Dermis blood vessel endothelial cell (primary cell): ENCODE data around the gene APLP2. TPM values are rescaled to one million over a fixed set of nuclear protein-coding genes. Genes with fewer than 3 reads are reported as not detected.
"Not testable (repeated sequence)": the region's sequence is repeated elsewhere in the genome, so short reads cannot be mapped to it uniquely, and the experiment has no call there.

ENCODE experiments used
- DNase-seq: peaks from one replicate; pipeline ENCODE4 v3.0.0; 2010
- total RNA-seq: library from RNA; depleted of rRNA; stranded (reverse); fragments of >200 nt; gene quantifications from 2 replicates; pipeline ENCODE4 v1.2.3, GENCODE V29; 2014

APLP2 gene
- total RNA-seq, 1 donor from 2014 or later = 986 TPM

DNA sequence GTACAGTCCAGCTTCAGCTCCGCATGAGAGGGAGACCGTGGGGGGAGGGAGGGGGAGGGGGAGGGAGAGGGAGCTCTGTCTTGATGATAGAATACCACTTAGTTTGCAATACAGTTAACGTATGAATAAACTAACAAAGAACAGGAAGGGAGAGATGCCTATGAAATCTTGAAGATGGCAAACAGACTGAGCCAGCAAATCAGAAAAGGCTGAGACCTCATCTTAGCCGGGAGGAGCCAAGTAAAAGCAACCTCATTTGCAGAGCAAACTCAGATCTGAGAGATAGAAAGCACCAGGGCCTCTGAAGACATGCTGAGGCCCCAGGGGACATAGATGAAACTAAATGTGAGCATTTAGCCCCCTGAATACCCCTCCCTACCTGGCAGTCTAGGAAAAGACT is 23.0 kb downstream of the APLP2 start:
- DNase-seq = no peak

DNA sequence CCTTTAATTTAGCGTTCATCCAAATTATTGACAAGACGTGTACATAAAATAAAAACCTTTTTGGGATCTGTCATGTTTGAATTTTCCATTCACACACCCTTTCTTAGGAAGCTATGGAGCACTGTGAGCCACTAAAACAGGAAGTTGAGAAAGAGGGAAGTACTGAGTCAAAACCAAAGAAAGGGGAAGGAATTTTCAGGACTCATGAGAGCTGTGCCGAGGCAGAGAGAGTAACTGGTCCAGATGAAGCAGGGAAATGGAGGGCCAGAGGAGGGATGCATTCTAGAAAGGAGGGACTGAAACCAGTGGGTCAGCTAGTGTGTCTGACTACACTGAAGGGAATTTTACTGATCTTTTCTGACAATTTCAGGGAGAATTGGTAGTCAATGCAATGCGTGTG is 24.9 kb downstream of the APLP2 start:
- DNase-seq = no peak

DNA sequence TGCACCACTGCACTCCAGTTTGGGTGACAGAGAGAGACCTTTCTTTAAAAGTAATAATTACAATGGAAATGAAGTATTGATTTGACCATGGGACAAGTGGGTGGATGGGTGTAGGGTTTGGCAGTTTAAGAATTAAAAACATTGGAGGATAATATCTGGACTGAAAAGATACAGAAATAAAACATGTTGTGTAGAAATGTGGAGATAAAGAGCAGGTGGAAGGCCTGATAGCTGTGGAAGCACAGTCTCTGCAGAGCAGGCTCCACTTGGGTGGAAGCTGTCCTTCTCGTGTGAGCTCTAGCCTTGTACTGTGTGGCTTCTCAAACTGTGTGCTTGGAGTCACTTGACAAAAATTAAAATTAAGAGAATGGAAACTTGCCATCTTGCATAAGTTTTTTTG is 25.6 kb downstream of the APLP2 start:
- no peak for DNase-seq

DNA sequence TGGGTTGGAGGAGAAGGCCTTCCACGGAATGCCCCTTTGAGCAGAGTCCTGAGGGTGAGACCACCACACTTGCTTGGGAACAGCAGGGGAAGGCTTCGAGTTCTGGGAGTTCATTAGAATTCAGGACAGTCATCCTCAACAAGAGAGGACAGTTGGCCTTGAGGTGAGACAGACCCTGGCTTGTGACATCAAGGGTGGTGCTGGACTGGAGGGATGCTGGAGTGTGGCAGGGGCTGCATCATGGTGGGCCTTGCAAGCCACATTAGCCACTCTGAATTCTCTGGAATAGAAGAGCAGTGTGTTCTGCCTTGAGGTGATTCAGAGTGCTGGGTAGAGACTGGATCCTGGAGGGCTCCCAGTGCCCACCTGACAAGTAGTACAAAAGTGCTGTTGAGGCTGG is 26.3 kb downstream of the APLP2 start:
- DNase-seq = no peak

GRCh38 chr11:130096823-130097222 is 27.1 kb downstream of the APLP2 start:
- peak; percentile 46 for DNase-seq

DNA sequence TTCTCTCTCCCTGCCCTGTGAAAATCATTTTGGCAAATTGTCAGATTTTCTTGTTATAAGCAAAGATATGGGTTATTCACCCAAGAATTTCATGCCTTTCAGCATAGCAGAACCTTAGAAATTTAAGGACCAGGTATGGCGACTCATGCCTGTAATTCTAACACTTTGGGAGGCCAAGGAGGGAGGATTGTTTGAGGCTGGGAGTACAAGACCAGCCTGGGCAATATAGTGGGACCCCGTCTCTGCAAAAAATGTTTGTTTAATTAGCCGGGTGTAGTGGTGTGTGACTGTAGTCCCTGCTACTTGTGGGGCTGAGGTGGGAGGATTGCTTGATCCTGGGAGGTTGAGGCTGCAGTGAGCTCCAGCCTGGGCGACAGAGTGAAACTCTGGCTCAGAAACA is 27.6 kb downstream of the APLP2 start:
- no peak for DNase-seq

- DNase-seq = no peak
Observed at GRCh38 chr11:130099356-130099755, 29.7 kb downstream of the APLP2 start.

DNA sequence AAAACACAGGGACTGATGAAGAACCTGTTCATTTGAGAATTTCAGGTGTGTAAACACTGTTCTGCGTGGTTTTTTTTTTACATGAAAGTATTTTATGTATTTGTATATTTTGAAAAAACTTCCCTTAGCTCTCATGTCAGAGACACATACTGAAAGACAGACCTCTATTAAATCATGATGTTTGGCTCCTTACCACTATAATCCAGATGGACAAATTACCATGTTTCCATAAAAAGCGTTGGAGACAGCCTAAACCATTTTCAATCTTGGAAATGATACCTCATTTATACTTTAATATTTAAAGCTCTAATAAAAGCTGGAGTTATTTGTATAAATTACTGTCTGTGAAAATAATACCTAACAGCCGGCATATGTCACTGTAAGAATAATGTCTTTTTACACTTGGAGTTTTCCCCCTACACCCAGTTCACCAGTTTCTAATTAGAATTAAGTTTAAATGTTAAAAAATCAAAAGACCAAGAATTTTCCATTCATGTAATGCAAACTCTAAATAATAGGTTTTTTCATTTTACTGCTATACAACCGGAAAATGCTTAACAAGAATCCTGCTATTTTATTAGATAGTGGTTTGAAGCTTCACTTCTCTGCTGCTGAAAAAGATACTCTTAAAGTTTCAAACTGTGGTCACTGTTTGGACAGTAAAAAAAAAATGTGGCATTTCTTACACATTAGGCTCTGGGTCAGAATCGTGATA is 30.8 kb downstream of the APLP2 start:
- no peak for DNase-seq

GRCh38 chr11:130101661-130102060 is 32.0 kb downstream of the APLP2 start:
- DNase-seq = peak; percentile 37

GRCh38 chr11:130102301-130103249 is 32.9 kb downstream of the APLP2 start:
- no peak for DNase-seq

- DNase-seq = peak; percentile 54
Observed at GRCh38 chr11:130103296-130103814, 33.7 kb downstream of the APLP2 start.

DNA sequence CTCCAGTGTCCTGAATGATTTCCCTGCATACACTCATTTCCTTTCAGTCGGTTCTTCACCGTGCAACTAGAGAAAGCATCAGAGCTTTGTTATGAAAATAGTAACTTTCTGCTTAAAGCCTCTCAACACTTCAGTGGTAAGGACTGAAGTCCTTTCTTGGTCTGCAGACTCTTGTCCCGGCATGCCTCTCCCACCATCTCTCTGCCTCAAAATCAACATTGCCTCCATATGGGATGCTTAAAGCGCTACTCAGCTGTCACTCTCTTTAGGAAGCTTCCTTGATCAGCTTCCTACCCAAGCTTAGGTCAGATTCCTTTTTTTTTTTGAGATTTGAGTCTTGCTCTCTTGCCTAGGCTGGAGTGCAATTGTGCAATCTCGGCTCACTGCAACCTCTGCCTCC is 36.7 kb downstream of the APLP2 start:
- DNase-seq = peak; percentile 47

GRCh38 chr11:130108671-130109070 is 39.0 kb downstream of the APLP2 start:
- DNase-seq = not testable (repeated sequence)

DNA sequence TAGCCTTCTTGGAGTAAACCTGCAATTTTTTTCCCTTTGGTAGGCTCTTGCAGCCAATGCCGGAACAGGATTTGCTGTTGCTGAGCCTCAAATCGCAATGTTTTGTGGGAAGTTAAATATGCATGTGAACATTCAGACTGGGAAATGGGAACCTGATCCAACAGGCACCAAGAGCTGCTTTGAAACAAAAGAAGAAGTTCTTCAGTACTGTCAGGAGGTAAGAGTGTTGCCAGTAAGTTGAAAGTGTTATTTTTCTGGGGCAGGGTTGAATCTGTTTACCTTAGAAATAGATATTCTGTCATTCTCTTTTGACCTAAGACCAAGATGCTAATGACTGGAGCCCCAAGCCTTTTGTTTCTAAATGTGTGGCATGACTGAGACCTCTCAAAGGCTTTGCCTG is 39.7 kb downstream of the APLP2 start:
- no peak for DNase-seq

DNA sequence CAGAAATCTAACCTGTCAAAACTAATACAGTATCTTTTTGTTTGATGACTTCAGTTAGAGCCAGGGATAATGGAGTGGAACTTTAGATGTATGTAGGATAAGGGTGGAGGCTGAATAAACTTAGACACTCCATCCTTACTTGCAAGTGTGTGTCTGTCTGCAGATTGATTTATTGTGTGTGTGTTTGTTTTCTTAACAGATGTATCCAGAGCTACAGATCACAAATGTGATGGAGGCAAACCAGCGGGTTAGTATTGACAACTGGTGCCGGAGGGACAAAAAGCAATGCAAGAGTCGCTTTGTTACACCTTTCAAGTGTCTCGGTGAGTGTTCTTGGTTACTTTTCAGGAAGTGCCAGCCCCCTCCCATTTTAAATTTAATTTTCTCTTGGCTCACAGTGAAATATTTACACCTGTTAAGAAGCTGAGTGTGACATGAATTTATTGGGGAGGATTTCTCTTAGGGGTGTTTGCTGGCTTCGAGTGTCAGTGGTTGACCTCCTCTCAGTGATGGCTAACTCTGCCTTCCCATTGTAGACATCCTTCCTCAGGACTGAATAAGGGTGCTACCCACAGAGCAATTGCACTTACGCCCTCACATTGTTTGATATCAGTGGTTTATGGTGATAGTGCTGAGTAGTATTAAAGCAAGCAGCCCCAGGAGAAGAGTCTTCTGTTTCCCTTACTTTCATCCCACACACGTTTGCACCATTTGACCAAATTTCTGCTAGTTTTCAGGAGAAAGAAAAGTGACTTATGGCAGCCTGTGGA is 40.8 kb downstream of the APLP2 start:
- DNase-seq = no peak

DNA sequence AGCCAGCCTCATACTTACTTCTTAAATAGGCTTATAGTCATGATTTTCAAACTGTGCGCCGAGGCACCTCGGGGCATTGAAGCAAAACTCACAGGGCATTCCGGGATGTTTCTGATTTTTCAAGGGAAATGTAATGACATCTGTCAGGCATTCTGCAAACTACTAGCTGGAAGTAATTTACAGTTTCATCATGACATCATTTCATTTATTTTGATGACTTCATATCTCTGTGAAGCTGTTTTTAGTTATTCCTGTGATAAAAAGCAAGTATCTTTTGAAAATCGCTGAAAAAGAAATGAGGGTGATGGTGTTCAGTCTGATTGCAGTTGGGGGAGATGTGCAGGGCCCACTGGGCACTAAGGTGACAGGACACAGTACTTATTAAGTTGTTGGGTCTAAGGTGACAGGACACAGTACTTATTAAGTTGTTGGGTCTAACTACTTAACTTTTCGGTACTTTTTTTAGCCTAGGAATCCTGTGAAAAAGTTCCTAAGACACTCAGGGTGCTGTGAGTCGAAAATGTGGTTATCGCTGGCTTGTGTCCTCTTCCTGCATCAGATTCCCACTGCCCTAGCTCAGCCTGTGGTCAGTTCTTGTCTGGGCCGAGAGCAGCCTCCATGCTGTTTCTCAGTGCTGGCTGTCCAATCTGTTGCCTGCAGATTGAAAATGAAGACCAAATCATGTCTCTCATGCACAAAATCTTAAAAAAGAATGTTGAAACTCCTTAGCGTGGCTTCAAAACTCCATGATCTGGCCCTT is 42.6 kb downstream of the APLP2 start:
- no peak for DNase-seq

GRCh38 chr11:130114281-130114680 is 44.6 kb downstream of the APLP2 start:
- DNase-seq = no peak

DNA sequence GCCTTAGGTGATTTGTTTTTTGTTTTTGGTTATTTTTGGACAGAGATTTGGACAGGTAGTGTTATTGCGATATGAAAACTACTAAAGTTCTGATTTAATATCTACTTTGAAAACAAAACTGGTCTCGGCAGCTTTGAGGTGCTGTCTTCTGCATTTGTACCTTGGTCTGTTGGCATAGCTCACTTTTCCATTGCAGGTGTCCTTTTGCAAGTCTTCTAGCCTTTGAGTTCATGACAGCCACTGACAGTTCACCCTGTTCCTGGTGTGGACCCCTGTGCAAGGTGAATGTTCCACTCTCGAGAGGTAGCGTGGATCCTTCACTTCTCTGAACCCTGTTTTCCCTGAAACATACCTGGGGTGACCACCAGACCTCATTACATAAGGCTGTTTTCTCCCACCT is 45.0 kb downstream of the APLP2 start:
- no peak for DNase-seq

- peak; percentile 60 for DNase-seq
Observed at GRCh38 chr11:130115218-130115617, 45.5 kb downstream of the APLP2 start.

GRCh38 chr11:130118165-130118564 is 48.5 kb downstream of the APLP2 start:
- no peak for DNase-seq

GRCh38 chr11:130118636-130119387 is 49.1 kb downstream of the APLP2 start:
- no peak for DNase-seq
